Activated CD8-positive, alpha-beta memory T cell treated with anti-CD3 and anti-CD28 coated beads, Interleukin-2, amount 50 U/mL, for 1 hour (primary cell): ENCODE results near the gene GPHN.

Experiments
- DNase-seq: peaks from one replicate; pipeline ENCODE4 v3.0.0-alpha.2; 2020; ENCODE audit errors: extremely low read depth

GPHN gene

GRCh38 chr14:67162385-67162784 is 654.4 kb downstream of the GPHN start:
- no peak for DNase-seq

GRCh38 chr14:67166450-67166853 is 658.5 kb downstream of the GPHN start:
- no peak for DNase-seq

GRCh38 chr14:67167420-67168109 is 659.6 kb downstream of the GPHN start:
- no peak for DNase-seq

- DNase-seq = no peak
These were observed 660.1 kb downstream of the GPHN start for GRCh38 chr14:67168110-67168441.

GRCh38 chr14:67170660-67171059 is 662.7 kb downstream of the GPHN start:
- no peak for DNase-seq

- no peak for DNase-seq
These were observed 664.1 kb downstream of the GPHN start for GRCh38 chr14:67172056-67172455.

GRCh38 chr14:67172520-67172919 is 664.6 kb downstream of the GPHN start:
- DNase-seq = no peak

GRCh38 chr14:67173719-67174118 is 665.8 kb downstream of the GPHN start:
- no peak for DNase-seq

GRCh38 chr14:67186172-67186768 is 678.3 kb downstream of the GPHN start:
- no peak for DNase-seq

GRCh38 chr14:67186789-67187584 is 679.0 kb downstream of the GPHN start:
- no peak for DNase-seq

GRCh38 chr14:67187826-67188225 is 679.9 kb downstream of the GPHN start:
- no peak for DNase-seq

GRCh38 chr14:67188326-67188725 is 680.4 kb downstream of the GPHN start:
- no peak for DNase-seq

GRCh38 chr14:67191768-67192290 is 683.9 kb downstream of the GPHN start:
- DNase-seq = no peak

- DNase-seq = no peak
These were observed 684.4 kb downstream of the GPHN start for GRCh38 chr14:67192366-67192765.

GRCh38 chr14:67195279-67195678 is 687.3 kb downstream of the GPHN start:
- DNase-seq = no peak

- no peak for DNase-seq
These were observed 691.1 kb downstream of the GPHN start for GRCh38 chr14:67199016-67199415.

- DNase-seq = no peak
These were observed 699.9 kb downstream of the GPHN start for GRCh38 chr14:67207810-67208209.

GRCh38 chr14:67218126-67218525 is 710.2 kb downstream of the GPHN start:
- DNase-seq = no peak

- DNase-seq = no peak
These were observed 713.5 kb downstream of the GPHN start for GRCh38 chr14:67221248-67221981.

- DNase-seq = no peak
These were observed 714.0 kb downstream of the GPHN start for GRCh38 chr14:67221982-67222328.

GRCh38 chr14:67225523-67225922 is 717.6 kb downstream of the GPHN start:
- DNase-seq = no peak

- DNase-seq = no peak
These were observed 720.5 kb downstream of the GPHN start for GRCh38 chr14:67228325-67228984.
